ENCODE measurements around the gene PADI1.
A peak's percentile ranks its signal among the peaks of the same experiment; 100 is the strongest.
"Not testable (repeated sequence)": the region's sequence is repeated elsewhere in the genome, so short reads cannot be mapped to it uniquely, and the experiment has no call there.

The PADI1 gene

DNA sequence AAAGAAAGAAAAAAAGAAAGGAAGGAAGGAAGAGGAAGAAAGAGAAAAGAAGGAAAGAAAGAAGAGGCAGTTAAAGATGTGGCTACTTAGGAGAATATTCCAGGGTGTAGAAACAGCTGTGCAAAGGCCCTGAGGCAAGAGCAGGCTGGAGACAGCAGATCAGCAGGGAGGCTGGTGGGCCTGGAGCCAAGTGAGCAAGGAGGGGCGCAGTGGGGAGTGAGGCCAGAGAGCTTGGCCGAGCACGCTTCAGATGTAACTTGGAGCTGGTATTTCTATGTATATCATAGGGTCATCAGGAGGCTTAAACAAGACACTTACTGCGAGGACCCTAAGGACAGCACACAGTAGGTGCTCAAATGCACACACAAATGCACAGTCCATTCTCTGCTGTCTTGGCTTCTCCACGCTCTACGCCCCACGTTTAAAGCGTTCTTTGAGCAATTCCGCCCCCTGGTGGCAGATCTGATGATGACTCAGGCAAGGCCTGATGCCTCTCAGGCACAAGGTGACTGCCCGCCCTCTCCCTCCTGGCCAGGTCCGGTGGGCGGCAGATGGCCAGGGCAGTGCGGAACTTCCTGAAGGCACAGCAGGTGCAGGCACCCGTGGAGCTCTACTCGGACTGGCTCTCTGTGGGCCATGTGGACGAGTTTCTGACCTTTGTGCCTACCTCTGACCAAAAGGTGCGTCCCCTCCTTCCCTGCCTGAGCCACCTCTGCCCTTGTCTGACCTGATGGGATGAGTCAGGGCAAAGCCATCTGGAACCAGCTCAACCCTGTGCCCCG lies 32.0 kb downstream of the PADI1 start:
- TF ChIP-seq, protein P1, sequence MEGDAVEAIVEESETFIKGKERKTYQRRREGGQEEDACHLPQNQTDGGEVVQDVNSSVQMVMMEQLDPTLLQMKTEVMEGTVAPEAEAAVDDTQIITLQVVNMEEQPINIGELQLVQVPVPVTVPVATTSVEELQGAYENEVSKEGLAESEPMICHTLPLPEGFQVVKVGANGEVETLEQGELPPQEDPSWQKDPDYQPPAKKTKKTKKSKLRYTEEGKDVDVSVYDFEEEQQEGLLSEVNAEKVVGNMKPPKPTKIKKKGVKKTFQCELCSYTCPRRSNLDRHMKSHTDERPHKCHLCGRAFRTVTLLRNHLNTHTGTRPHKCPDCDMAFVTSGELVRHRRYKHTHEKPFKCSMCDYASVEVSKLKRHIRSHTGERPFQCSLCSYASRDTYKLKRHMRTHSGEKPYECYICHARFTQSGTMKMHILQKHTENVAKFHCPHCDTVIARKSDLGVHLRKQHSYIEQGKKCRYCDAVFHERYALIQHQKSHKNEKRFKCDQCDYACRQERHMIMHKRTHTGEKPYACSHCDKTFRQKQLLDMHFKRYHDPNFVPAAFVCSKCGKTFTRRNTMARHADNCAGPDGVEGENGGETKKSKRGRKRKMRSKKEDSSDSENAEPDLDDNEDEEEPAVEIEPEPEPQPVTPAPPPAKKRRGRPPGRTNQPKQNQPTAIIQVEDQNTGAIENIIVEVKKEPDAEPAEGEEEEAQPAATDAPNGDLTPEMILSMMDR (IDR thresholded peaks at IDR 0.05; ENCODE audit: insufficient read depth, low read length, poor library complexity, severe bottlenecking) = peak; percentile 76
- H3K27me3 ChIP-seq (replicated peaks; ENCODE audit: control insufficient read depth, insufficient read depth, low read length) = no peaks in the 10 kb centered on the region
- peak; percentile 43 for DNase-seq (ENCODE audit: extremely low read depth, insufficient read length)
- H3K36me3 ChIP-seq (ENCODE audit: control insufficient read depth, insufficient read depth, low read length) = no peaks in the 10 kb centered on the region
- H3K4me3 ChIP-seq (replicated peaks; ENCODE audit: low read depth, low read length) = no peak overlapping the region

DNA sequence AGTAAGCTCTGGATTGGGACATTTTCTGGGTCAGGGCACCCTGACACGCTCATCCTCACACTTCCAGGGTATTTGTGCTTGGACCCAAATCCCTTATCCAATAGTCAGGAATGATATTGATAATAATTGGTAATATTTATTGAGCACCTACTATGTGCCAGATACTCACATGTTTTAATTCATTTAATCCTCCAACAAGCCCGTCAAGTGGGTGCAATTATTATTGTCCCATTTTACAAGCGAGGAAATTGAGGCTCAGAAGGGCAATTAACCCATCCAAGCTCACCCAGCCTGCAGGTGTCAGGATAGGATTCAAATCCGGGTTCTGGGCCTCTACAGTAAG lies 32.6 kb downstream of the PADI1 start:
- TF ChIP-seq, protein P1 (IDR thresholded peaks at IDR 0.05; ENCODE audit: insufficient read depth, low read length, poor library complexity, severe bottlenecking) = no peak
- no peaks in the 10 kb centered on the region for H3K27me3 ChIP-seq (replicated peaks; ENCODE audit: control insufficient read depth, insufficient read depth, low read length)
- H3K4me3 ChIP-seq (replicated peaks; ENCODE audit: low read depth, low read length) = no peak overlapping the region
- DNase-seq (ENCODE audit: extremely low read depth, insufficient read length) = no peak
- no peaks in the 10 kb centered on the region for H3K36me3 ChIP-seq (ENCODE audit: control insufficient read depth, insufficient read depth, low read length)

DNA sequence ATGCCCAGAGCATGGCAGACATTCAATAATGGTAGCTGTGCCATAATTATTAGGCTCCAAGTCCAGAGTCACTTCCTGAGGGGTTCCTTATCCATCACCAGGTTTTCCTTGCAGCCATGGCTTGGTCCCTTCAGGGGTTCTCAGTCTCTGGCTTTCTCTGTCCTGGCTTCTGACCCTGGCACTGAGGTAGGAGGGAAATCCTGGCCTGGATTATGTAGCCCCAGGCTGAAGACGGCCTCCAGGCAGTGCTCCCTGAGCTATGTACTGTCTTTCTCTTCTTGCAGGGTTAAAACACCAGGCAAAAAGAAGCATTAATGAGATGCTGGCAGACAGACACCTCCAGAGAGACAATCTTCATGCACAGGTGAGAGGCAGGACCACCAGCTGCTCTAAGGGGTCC lies 34.5 kb downstream of the PADI1 start:
- H3K4me3 ChIP-seq (replicated peaks; ENCODE audit: low read depth, low read length) = no peak overlapping the region
- H3K36me3 ChIP-seq (ENCODE audit: control insufficient read depth, insufficient read depth, low read length) = no peaks in the 10 kb centered on the region
- DNase-seq (ENCODE audit: extremely low read depth, insufficient read length) = peak; percentile 73
- TF ChIP-seq, protein P1 (IDR thresholded peaks at IDR 0.05; ENCODE audit: insufficient read depth, low read length, poor library complexity, severe bottlenecking) = no peak
- H3K27me3 ChIP-seq (replicated peaks; ENCODE audit: control insufficient read depth, insufficient read depth, low read length) = no peaks in the 10 kb centered on the region

DNA sequence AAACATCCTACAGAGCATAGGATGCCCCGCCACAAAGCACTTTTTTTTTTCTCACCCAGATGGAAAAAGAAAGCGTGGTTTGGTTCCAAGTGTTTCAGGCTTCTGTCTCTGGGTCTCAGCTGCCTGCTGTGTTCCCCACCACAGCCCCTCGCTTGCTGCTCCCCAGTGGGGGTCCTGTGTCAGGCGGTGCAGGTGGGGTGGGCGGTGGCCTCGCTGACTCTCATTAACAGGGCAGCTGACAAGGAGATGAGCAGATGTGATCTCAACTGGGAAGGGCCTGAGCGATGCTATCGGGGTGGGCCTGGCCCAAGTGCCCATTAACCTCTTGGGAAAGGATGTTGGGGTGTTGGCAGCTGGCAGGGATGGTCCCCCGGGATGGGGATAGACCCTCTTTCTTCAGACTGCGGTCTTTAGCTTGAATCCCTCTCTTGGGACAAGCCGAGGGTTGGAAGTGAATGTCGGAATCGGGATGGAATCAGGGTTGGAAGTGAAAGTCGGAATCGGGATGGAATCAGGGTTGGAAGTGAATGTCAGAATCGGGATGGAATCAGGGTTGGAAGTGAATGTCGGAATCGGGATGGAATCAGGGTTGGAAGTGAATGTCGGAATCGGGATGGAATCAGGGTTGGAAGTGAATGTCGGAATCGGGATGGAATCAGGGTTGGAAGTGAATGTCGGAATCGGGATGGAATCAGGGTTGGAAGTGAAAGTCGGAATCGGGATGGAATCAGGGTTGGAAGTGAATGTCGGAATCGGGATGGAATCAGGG lies 36.3 kb downstream of the PADI1 start:
- not testable (repeated sequence) for DNase-seq (ENCODE audit: extremely low read depth, insufficient read length); H3K4me3 ChIP-seq (replicated peaks; ENCODE audit: low read depth, low read length); H3K27me3 ChIP-seq (replicated peaks; ENCODE audit: control insufficient read depth, insufficient read depth, low read length)

DNA sequence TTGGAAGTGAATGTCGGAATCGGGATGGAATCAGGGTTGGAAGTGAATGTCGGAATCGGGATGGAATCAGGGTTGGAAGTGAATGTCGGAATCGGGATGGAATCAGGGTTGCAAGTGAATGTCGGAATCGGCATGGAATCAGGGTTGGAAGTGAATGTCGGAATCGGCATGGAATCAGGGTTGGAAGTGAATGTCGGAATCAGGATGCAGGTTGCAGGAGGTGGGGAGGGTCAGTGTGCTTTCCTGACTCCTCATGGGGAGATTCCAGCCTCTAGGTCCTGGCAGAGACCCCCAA lies 36.8 kb downstream of the PADI1 start:
- not testable (repeated sequence) for H3K4me3 ChIP-seq (replicated peaks; ENCODE audit: low read depth, low read length); DNase-seq (ENCODE audit: extremely low read depth, insufficient read length); H3K36me3 ChIP-seq (ENCODE audit: control insufficient read depth, insufficient read depth, low read length); H3K27me3 ChIP-seq (replicated peaks; ENCODE audit: control insufficient read depth, insufficient read depth, low read length)

More for the DNA sequence above, 36.3 kb downstream of the PADI1 start:
- not testable (repeated sequence) for H3K36me3 ChIP-seq (ENCODE audit: control insufficient read depth, insufficient read depth, low read length)

DNA sequence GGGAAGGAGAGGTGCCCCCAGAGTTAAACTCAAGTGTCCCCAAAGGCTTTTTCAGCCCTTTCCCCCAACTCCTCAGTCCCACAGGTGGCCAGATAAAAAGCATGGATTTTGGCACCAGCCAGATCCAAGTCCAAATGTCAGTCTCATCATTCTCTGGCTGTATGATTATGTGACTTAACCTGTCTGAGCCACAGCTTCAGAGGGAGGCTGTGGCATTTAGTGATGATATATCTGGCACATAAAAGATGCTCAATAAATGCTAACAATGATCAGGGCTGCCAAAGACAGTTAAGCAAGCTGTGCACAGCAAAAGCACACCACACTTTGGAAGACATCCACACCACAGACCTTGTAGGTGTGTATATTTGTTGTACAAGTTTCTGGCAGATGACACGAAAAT lies 38.3 kb downstream of the PADI1 start:
- no peak for DNase-seq (ENCODE audit: extremely low read depth, insufficient read length)
- Histone ChIP-seq H3K27me3 (replicated peaks; ENCODE audit: control insufficient read depth, insufficient read depth, low read length) (no peaks in the 10 kb centered on the region), H3K36me3 (ENCODE audit: control insufficient read depth, insufficient read depth, low read length) (no peaks in the 10 kb centered on the region), H3K4me3 (replicated peaks; ENCODE audit: low read depth, low read length) (no peak overlapping the region)
- TF ChIP-seq, protein P1 (IDR thresholded peaks at IDR 0.05; ENCODE audit: insufficient read depth, low read length, poor library complexity, severe bottlenecking) = no peak
